Lung (tissue), 12 donors: Measurements from ENCODE around the gene TBC1D22A. TPM values are rescaled to one million over a fixed set of nuclear protein-coding genes. Genes with fewer than 3 reads are reported as not detected.
A peak's percentile ranks its signal among the peaks of the same experiment; 100 is the strongest.

Experiments used
- ATAC-seq: fragments of 200-7000 bp; cut with Tn5 transposase; one replicate; pipeline ENCODE4 v1.9.1; 2020; ENCODE audit warnings: moderate number of reproducible peaks; ENCODE audit not compliant: insufficient read depth, low FRiP score
- DNase-seq, 3 donors: peaks; one replicate each; pipeline ENCODE4 v3.0.0-alpha.2; 2013 to 2017
- H3K27ac ChIP-seq, 2 donors: one replicate each; pipeline ENCODE4 v1.5.1; 2013; ENCODE audit warnings: mild to moderate bottlenecking in 2 of 2, moderate library complexity in 2 of 2, control low read depth in 1 of 2, inconsistent platforms in 1 of 2, low read depth in 1 of 2, low read length in 1 of 2
- H3K27me3 ChIP-seq, 3 donors: one replicate each; pipeline ENCODE4 v1.5.1; 2013; ENCODE audit warnings: low read length in 2 of 3; ENCODE audit not compliant: control insufficient read depth in 3 of 3, insufficient read depth in 3 of 3
- H3K36me3 ChIP-seq, 4 donors: one replicate each; pipeline ENCODE4 v1.5.1; 2013; ENCODE audit warnings: low read length in 4 of 4, mild to moderate bottlenecking in 1 of 4, moderate library complexity in 1 of 4; ENCODE audit not compliant: control insufficient read depth in 4 of 4, insufficient read depth in 4 of 4
- H3K4me1 ChIP-seq, 5 donors: one replicate each; pipeline ENCODE4 v1.5.1; 2013; ENCODE audit warnings: low read length in 5 of 5, mild to moderate bottlenecking in 2 of 5, moderate library complexity in 1 of 5; ENCODE audit not compliant: control insufficient read depth in 5 of 5, insufficient read depth in 5 of 5
- H3K4me3 ChIP-seq: one replicate; pipeline ENCODE4 v1.5.1; 2013; ENCODE audit warnings: mild to moderate bottlenecking, control low read depth, moderate library complexity
- H3K9ac ChIP-seq, 2 donors: one replicate each; pipeline ENCODE4 v1.5.1; 2013; ENCODE audit warnings: low read length in 2 of 2, control low read depth in 1 of 2; ENCODE audit not compliant: insufficient read depth in 1 of 2
- H3K9me3 ChIP-seq, 4 donors: one replicate each; pipeline ENCODE4 v1.5.1; 2013; ENCODE audit warnings: low read length in 3 of 4, mild to moderate bottlenecking in 1 of 4, moderate library complexity in 1 of 4; ENCODE audit not compliant: control insufficient read depth in 4 of 4, insufficient read depth in 3 of 4
- WGBS, 2 donors: extraction: QIAGEN DNeasy Blood & Tissue Kit; methylation state at CpG; one replicate each; pipeline ENCODE4 v1.1.7; 2013; 5-methylcytosine and 5-hydroxymethylcytosine counted together
- polyA plus RNA-seq, 2 donors: library from polyadenylated mRNA; stranded (reverse); fragments of 200-250 nt; gene quantifications; one replicate each; pipeline ENCODE4 v1.2.1, GENCODE V29; 2013
- total RNA-seq, 2 donors: library from RNA; depleted of rRNA in 1 of 2; stranded (reverse); fragments of >200 nt in 1 of 2; gene quantifications; one replicate each; pipeline ENCODE4 v1.2.1, GENCODE V29; 2014 to 2021
- TF ChIP-seq, protein P1 (sequence below): IDR thresholded peaks from 2 replicates; pipeline ENCODE4 v1.5.1; 2012; ENCODE audit warnings: mild to moderate bottlenecking; ENCODE audit errors: control extremely low read depth, extremely low read depth
- donor health status: control.
- donor health status: control.
- donor health status: Bipolar disorder and iron deficiency.
- donor health status: healthy.
- donor health status: DM: yes; HTN: yes; CAD: no.

TBC1D22A gene
- total and polyA plus RNA-seq, 4 donors: 20.2 to 38.4 (median 21.0) TPM

DNA sequence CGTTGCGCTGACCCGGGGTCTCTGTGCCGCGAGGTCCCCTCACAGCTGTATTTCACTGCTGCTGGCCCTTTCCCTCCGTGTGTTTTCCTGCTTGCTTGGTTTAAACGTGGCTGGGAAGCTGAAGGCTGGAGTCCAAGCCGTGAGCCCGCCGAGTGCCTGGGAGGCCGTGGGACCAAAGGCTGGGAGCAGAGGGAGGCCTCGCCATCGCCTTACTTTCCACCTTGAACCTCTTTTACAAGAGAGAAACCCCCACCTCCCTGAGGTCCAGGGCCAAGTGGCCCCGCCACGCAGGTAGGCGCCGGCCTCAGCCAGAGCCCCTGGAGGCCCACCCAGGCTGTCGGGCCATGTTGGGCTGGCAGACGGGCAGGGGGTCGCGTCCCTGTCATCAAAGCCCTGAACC is 411.6 kb downstream of the TBC1D22A start:
- Histone ChIP-seq H3K27ac (no peak overlapping the region), H3K9me3 (no peaks in the 10 kb centered on the region), H3K4me1 (peaks cover 0 to 22% (median 5%) of the 10 kb centered on the region in 5 donors), H3K36me3 (peaks cover 0 to 6% (median 0%) of the 10 kb centered on the region in 4 donors), H3K9ac (no peak overlapping the region), H3K4me3 (no peak overlapping the region), H3K27me3 (no peaks in the 10 kb centered on the region)
- ATAC-seq (no peak), DNase-seq (peak in 1 of 3 donors; percentile 8)
- TF ChIP-seq, protein P1, sequence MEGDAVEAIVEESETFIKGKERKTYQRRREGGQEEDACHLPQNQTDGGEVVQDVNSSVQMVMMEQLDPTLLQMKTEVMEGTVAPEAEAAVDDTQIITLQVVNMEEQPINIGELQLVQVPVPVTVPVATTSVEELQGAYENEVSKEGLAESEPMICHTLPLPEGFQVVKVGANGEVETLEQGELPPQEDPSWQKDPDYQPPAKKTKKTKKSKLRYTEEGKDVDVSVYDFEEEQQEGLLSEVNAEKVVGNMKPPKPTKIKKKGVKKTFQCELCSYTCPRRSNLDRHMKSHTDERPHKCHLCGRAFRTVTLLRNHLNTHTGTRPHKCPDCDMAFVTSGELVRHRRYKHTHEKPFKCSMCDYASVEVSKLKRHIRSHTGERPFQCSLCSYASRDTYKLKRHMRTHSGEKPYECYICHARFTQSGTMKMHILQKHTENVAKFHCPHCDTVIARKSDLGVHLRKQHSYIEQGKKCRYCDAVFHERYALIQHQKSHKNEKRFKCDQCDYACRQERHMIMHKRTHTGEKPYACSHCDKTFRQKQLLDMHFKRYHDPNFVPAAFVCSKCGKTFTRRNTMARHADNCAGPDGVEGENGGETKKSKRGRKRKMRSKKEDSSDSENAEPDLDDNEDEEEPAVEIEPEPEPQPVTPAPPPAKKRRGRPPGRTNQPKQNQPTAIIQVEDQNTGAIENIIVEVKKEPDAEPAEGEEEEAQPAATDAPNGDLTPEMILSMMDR: no peak
- 96 to 98% methylated on average over 21 of the region's 21 CpGs for WGBS, 2 donors

DNA sequence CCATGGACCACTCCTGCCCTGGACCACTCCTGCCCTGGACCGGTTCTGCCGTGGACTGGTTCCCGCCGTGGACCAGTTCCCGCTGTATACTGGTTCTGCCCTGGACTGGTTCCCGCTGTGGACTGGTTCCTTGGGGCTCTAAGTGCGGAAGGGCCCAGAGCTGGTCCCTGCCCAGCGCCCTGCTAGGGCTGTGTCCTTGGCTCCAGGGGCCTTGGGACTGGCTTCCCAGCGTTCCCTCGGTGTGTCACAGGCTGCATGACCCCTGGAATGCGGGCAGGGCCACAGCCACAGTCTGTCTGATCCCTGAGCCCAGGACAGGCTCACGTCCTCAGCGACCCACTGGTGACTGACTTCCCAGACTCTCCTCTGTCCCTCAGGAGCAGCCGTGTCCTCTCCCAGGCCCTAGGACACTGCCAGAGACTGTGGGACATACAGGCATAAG is 412.2 kb downstream of the TBC1D22A start:
- H3K36me3 ChIP-seq: peaks cover 0 to 6% (median 0%) of the 10 kb centered on the region in 4 donors
- ATAC-seq (no peak), DNase-seq (peak in 2 of 3 donors; percentile 60 to 62)
- no peaks in the 10 kb centered on the region for H3K9me3 ChIP-seq
- TF ChIP-seq, protein P1: no peak
- H3K27ac ChIP-seq: peak overlapping the region in 1 of 2 donors; percentile 0
- peaks cover 0 to 22% (median 5%) of the 10 kb centered on the region in 5 donors for H3K4me1 ChIP-seq
- no peak overlapping the region for H3K4me3 ChIP-seq
- H3K9ac ChIP-seq: no peak overlapping the region
- no peaks in the 10 kb centered on the region for H3K27me3 ChIP-seq
- 83 to 90% methylated on average over 14 of the region's 14 CpGs for WGBS, 2 donors

DNA sequence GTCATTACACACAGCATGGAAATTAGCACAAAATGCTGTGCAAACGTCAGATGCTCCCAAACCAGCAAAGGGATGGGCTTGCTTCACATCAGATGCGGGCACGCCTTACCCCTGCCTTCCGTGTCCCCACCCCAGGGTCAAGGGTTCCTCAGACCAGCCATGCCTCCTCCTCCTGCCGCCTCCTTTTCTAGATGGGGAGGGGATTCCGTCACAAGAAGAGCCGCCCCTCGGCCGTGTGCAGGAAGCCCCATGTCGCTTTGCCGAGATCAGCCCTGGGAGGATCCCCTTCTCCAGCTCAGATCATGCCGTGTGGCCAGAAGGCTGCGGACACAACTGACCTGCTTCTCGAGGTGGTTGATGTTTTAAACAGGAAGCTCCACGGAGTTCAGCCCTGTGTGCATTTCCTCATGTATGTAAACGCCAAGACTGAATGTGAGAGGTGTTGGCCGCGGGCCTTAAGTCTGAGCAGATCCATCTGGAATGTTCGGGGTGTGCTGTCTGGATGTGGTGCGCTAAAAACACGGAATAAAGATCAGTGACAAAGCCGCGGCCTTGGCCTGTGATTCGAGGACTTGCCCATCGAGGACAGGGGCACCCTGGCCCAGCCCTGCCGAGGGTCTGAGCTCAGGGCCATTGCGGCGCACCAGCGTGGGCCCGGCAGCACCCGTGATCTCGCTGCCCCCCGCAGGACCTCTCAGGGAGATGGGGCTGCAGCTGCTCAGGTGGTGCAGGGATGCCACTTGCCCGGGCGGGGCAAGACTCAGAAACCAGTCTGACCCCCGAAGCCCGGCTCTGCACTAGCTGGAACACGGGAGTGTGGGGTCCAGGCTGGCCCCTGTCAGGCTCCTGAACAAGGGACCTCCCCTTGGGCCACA is 412.9 kb downstream of the TBC1D22A start:
- DNase-seq: peak; percentile 94 to 98 (median 97)
- ATAC-seq: no peak
- TF ChIP-seq, protein P1: no peak
- Histone ChIP-seq H3K4me1 (peaks cover 0 to 22% (median 5%) of the 10 kb centered on the region in 5 donors), H3K4me3 (no peak overlapping the region), H3K9me3 (no peaks in the 10 kb centered on the region), H3K27me3 (no peaks in the 10 kb centered on the region), H3K27ac (peak overlapping the region in 1 of 2 donors; percentile 55), H3K36me3 (peaks cover 0 to 6% (median 0%) of the 10 kb centered on the region in 4 donors), H3K9ac (no peak overlapping the region)
- 68 to 78% methylated on average over 38 of the region's 38 CpGs for WGBS, 2 donors
